ENCODE measurements around the gene PPDPF. TPM values are rescaled to one million over a fixed set of nuclear protein-coding genes. Genes with fewer than 3 reads are reported as not detected.

Gene PPDPF
- total RNA-seq, 1 donor = 85.4 TPM

- Histone ChIP-seq H3K79me2 (ENCODE audit: insufficient read depth, low read length) (no peaks in the 10 kb centered on the region), H4K20me1 (ENCODE audit: insufficient read depth, low read length) (no peaks in the 10 kb centered on the region), H3K27me3 (ENCODE audit: insufficient read depth, low read length) (peaks cover 10% of the 10 kb centered on the region), H3K4me2 (ENCODE audit: insufficient read depth, low read length) (peak overlapping the region; percentile 71), H3K4me1 (ENCODE audit: insufficient read depth, low read length) (peaks cover 8% of the 10 kb centered on the region), H3K36me3 (ENCODE audit: insufficient read depth, low read length) (no peaks in the 10 kb centered on the region), H3K4me3 (ENCODE audit: insufficient read depth, low read length) (peak overlapping the region; percentile 56), H3K9me3 (ENCODE audit: low read depth, low read length) (no peaks in the 10 kb centered on the region), H2AFZ (ENCODE audit: low read length) (peak overlapping the region; percentile 62), H3K27ac (ENCODE audit: low read depth, low read length) (no peak overlapping the region)
- TF ChIP-seq CTCF (IDR thresholded peaks at IDR 0.05; ENCODE audit: extremely low read depth, low read depth, low read length) = peak; percentile 83
- DNase-seq (ENCODE audit: insufficient read length, low spot score, missing footprints) = peak; percentile 100
Measured at GRCh38 chr20:63537525-63538203, 17.1 kb downstream of the PPDPF start.

GRCh38 chr20:63538204-63539091 lies 17.9 kb downstream of the PPDPF start:
- peak overlapping the region; percentile 71 for H3K4me2 ChIP-seq (ENCODE audit: insufficient read depth, low read length)
- H3K79me2 ChIP-seq (ENCODE audit: insufficient read depth, low read length) = no peaks in the 10 kb centered on the region
- no peaks in the 10 kb centered on the region for H3K9me3 ChIP-seq (ENCODE audit: low read depth, low read length)
- peaks cover 8% of the 10 kb centered on the region for H3K4me1 ChIP-seq (ENCODE audit: insufficient read depth, low read length)
- peaks cover 10% of the 10 kb centered on the region for H3K27me3 ChIP-seq (ENCODE audit: insufficient read depth, low read length)
- no peak for DNase-seq (ENCODE audit: insufficient read length, low spot score, missing footprints)
- no peaks in the 10 kb centered on the region for H4K20me1 ChIP-seq (ENCODE audit: insufficient read depth, low read length)
- H3K4me3 ChIP-seq (ENCODE audit: insufficient read depth, low read length) = peak overlapping the region; percentile 56
- no peaks in the 10 kb centered on the region for H3K36me3 ChIP-seq (ENCODE audit: insufficient read depth, low read length)
- no peak overlapping the region for H3K27ac ChIP-seq (ENCODE audit: low read depth, low read length)
- TF ChIP-seq CTCF (IDR thresholded peaks at IDR 0.05; ENCODE audit: extremely low read depth, low read depth, low read length) = no peak
- peak overlapping the region; percentile 62 for H2AFZ ChIP-seq (ENCODE audit: low read length)

- DNase-seq (ENCODE audit: insufficient read length, low spot score, missing footprints) = no peak
- H2AFZ ChIP-seq (ENCODE audit: low read length) = no peak overlapping the region
- no peaks in the 10 kb centered on the region for H3K36me3 ChIP-seq (ENCODE audit: insufficient read depth, low read length)
Measured at GRCh38 chr20:63539092-63539430, 18.5 kb downstream of the PPDPF start.

More at GRCh38 chr20:63539092-63539430, 18.5 kb downstream of the PPDPF start:
- Histone ChIP-seq H3K4me1 (ENCODE audit: insufficient read depth, low read length) (peaks cover 8% of the 10 kb centered on the region), H3K27me3 (ENCODE audit: insufficient read depth, low read length) (peaks cover 10% of the 10 kb centered on the region), H3K27ac (ENCODE audit: low read depth, low read length) (no peak overlapping the region), H3K79me2 (ENCODE audit: insufficient read depth, low read length) (no peaks in the 10 kb centered on the region), H3K9me3 (ENCODE audit: low read depth, low read length) (no peaks in the 10 kb centered on the region), H4K20me1 (ENCODE audit: insufficient read depth, low read length) (no peaks in the 10 kb centered on the region), H3K4me2 (ENCODE audit: insufficient read depth, low read length) (no peak overlapping the region), H3K4me3 (ENCODE audit: insufficient read depth, low read length) (no peak overlapping the region)
- no peak for TF ChIP-seq CTCF (IDR thresholded peaks at IDR 0.05; ENCODE audit: extremely low read depth, low read depth, low read length)

All from osteoblast (primary cell).